Stimulated activated CD4-positive, alpha-beta T cell treated with anti-CD3 and anti-CD28 coated beads, Interleukin-15, amount 100 ng/mL, for 1 hour (primary cell): ENCODE results near the gene NTRK2.
A peak's percentile ranks its signal among the peaks of the same experiment; 100 is the strongest.

Experiments
- DNase-seq, 2 donors: peaks; one replicate each; pipeline ENCODE4 v3.0.0-alpha.2; 2020; ENCODE audit warnings: low read depth in 1 of 2, low spot score in 1 of 2

Gene NTRK2

DNA sequence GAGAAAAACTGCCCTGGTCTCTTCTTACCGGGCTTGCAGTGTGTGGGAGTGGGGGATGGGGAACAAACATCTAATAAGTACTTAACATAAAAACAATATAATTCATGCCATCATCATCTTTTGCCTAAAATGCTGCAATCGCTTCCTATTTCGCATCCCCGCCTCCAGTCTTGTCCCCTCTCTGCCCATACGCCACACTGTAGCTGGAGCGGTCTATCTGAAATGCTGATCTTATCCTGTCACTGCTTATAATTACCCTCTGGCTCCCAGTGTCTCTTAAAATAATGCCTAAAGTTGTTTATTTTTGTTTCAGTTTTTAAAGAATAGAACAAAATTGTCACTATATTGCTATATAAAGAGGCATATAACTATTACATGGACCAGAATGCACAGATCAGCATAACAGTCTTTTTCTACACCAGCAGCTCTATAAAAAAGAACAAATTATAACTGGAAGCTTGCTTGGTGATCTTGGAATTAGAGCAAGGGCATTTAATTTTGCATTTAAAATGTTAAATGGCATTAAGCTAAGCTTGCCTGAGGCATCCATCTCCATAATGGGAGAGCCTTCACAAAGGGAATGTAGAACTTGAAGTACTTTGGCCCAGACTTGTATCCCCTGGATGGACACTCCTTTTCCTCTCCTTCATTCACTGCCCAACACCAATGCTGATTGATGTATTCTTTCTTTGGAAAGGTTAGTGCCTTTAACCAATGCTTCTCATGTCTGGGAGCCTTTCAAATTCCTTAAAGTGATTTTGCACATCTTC is 12.2 kb downstream of the NTRK2 start:
- no peak for DNase-seq

GRCh38 chr9:84686068-84686467 is 16.5 kb downstream of the NTRK2 start:
- no peak for DNase-seq

DNA sequence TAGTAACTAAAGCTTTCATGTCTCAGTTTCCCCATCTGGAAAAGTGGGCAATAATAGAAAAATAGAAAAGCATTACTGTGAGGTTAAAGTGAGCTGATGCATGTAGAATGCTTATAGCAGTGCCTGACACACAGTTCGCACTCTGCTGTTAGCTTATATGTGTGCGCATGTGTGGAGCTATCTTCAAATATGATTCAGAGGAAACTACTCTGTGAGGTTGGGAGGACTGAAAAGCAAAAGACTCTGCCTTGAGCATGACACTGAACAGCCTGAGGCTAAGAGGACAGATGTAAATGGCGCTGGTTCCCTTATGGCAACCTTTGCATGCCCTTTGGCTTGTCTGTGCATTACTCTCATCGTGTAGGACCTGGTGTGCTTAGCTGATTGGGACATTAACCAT is 19.4 kb downstream of the NTRK2 start:
- DNase-seq = no peak

GRCh38 chr9:84691634-84692033 is 22.1 kb downstream of the NTRK2 start:
- no peak for DNase-seq

DNA sequence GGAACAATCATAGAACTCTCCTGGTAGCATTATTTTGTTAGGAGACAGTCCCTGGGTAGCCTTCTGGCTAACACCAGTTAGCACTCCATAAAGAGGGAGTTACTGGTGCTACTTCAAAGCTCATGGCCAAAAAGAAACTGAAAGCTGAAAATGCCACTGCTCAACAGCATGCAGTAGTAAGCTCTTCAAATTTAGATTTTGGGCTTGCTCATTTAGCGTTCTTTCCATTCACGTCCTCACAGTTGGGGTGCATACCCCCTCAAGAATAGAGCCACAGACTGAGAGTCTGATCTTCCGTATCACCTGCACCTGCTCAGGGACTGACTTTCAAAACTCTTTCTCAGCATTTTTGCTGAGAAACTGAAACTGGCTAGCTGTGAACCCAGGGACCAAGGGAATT is 24.7 kb downstream of the NTRK2 start:
- no peak for DNase-seq

GRCh38 chr9:84697042-84697441 is 27.5 kb downstream of the NTRK2 start:
- DNase-seq = no peak

GRCh38 chr9:84697509-84698114 is 28.1 kb downstream of the NTRK2 start:
- peak in 1 of 2 donors; percentile 10 for DNase-seq

DNA sequence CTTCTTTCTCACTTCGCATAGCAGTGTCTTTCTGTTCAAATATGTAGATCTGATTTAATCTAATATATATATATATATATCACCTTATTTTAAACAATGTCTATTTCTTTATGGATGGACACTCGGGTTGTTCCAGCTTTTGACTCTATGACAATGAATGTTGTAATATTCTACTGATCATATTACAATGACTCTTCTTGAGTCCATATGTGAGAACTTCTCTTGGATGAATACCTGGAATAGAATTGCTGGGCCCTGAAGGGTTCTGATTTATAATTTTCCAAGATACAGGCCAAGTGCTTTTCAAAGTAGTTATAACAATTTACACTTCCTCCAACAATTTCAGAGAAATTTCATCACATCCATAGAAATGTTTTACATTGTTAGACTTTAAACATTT is 28.8 kb downstream of the NTRK2 start:
- no peak for DNase-seq

DNA sequence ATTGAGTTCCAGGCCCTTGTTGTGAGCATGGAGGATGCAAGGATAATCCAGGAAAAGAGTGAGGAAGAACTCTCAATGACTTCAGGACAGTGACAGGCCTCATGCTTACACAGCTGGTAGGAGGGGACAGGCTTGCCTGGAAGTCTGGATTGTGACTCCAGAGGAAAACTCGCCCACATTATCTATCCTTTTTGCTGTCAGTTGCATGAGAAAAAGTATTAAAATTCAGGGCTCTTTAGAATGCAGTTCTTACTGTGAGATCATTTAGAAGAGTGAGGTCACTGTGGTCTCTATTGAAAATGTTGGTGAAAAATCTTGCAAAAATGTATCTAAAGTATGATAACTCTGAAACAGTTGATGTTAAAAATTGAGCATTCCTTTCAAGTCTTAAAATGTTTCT is 30.5 kb downstream of the NTRK2 start:
- no peak for DNase-seq

DNA sequence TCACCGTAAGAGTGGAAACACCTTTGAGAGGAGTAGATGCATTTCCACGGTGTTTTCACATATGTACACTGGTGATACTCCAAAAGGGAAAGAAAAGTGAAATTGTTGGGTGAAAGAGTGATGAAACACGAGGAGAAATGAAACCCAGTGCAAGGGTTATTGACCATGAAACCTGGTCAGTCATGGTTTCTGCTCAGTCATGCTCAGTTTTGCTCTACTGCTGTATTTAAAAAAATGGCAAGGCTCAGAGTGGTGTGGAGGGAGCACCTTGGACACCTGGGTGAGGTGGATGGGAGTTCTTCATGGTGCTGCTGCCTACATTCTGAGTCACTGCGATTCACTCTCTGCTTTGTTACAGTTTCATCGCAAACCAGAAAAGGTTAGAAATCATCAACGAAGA is 32.3 kb downstream of the NTRK2 start:
- no peak for DNase-seq

DNA sequence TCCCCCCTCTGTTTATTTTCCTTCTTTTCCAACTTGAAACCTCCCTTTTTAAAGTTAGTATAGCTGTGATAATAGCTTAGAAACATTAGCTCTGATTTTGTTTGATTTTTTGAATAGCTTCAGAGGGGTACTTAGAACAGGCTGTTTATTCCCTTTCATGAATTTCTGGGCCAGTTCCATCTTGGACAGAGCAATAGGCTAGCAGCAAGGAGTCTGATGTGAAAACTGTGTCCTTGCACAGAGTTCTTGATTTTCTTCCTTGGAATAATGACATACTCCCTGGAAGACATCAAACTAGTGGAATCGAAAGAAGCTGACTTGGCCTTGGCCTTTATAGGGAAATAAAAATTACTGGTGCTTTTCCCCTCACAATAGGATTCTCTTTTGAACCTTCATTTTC is 32.9 kb downstream of the NTRK2 start:
- no peak for DNase-seq

- DNase-seq = no peak
These were observed 34.3 kb downstream of the NTRK2 start for GRCh38 chr9:84703793-84704192.

DNA sequence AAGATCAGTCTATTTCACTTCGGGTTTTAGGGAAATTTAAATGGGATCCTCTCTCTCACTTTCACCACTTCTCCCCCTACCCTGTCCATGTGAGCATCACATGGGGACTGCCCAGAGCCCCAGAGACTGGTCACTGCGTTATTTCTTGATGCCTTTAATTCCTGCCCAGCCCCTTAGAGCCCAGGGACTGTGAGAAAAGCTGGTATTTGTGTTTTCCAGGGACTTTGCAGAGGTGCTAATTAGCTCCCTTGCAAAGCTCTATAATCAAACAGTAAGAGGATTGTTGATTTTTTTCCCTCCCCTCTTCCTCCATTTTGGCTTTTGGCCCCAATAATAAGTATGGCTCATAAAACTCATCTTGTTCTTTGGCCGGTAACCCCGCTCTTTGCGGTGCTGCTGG is 35.6 kb downstream of the NTRK2 start:
- DNase-seq = no peak

DNA sequence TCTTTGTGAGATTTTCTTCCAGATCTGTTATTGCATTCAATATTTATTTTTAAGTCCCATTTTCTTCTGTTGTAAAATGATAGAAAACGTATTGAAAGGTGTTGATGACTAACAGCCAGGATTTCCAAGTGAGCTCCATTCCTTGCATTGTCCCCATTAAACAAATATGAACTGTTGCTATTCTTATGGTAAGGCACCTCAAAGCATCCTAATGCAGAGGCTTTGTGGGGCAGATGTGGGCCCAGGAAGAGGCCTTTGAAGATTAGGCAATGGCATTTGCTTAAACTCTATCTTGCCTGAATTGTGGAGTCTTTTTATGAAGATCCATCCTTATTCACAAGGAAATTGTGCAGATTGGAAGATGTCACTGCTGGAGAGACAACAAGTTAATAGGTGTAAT is 38.9 kb downstream of the NTRK2 start:
- no peak for DNase-seq

GRCh38 chr9:84709056-84709455 is 39.5 kb downstream of the NTRK2 start:
- no peak for DNase-seq

DNA sequence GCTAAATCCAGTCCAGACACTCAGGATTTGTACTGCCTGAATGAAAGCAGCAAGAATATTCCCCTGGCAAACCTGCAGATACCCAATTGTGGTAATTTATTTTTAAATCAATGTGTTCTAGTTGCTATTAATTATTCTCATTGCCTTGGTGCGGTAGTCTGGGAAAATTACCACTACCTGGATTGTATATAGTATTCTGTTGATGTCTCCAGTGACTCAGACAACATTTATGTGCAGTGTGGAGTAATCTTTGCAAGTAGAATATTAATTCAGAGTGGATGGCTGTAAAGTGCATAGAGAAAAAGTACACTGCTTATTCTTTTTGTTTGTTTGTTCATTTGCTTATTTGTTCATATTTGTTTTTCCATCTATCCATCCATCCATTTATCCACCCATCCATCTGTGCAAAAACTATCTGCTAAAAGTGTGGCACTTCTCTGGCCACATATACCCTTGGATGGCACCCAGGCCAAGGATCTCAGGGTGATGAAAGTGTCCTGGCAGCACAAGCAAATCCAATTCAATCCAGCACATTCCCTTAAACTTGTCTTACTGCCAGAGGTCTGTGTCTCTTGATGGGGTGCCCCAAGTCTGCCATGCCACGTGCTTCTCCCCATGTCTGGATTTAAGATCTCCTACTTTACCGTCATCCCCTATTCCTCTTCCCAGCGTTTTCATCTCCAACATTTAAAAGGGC is 41.3 kb downstream of the NTRK2 start:
- no peak for DNase-seq

GRCh38 chr9:84711398-84711777 is 41.9 kb downstream of the NTRK2 start:
- DNase-seq = no peak

DNA sequence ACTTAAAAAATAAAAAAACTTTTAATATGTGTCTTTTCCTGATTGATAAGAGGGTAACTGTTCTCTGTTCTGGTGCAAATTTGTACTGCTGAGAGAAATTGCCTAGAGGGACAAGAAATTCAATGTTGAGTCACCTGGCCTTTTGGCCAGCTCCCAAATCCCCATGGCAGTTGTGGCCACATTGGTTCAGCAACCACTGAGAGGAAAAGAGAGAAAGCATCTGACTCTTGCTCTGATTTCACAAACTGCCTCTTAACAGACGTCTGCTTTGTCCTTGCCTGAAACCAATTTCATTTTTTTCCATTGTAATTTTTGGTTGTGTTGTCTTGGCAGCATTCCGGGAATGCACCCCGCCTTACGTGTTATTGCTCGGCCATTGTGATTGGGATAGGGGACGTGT is 42.4 kb downstream of the NTRK2 start:
- DNase-seq = no peak

GRCh38 chr9:84716217-84716616 is 46.7 kb downstream of the NTRK2 start:
- DNase-seq = no peak

- no peak for DNase-seq
These were observed 48.9 kb downstream of the NTRK2 start for GRCh38 chr9:84718476-84718875.

DNA sequence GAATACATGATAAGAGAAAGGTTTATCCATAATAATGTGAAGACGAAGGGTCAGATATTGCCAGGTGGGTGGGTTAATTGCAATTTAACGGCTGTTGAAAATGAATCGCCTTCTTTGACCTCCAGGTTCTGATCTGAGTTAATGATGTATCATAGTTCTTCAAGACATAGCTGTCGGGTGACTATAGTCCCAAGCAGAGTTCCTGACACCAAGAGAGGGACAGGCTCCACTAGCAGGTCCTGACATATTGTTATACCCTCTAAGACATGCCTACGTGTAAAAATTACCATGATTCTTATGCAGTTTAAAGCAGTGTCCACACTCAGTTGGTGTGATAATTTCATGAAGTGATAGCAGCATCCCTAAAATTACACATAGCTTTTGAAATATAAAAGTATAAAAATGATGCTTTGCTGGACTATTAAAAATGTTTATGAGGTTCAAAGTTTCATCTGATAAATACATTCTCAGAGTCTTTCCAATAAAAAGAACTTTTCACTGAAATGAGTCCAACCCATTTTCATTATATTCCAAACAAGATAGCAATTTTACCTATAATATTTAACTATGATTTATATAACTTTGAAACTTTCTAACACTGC is 53.0 kb downstream of the NTRK2 start:
- DNase-seq = no peak

DNA sequence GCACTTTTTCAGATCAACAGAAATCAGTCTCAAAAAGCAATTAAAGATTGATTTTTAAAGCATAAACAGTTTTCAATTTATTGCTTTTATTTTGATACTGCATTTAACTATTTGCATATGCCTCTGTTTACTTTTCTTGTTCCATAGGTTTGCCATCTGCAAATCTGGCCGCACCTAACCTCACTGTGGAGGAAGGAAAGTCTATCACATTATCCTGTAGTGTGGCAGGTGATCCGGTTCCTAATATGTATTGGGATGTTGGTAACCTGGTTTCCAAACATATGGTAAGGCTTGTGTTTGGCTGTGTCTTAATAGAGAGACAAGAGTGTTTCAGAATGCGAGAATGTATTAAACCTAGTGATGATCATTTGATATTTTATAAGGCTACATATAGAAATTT is 53.9 kb downstream of the NTRK2 start:
- DNase-seq = no peak
